H1 (cell line): ENCODE results near the gene ARMC9. TPM values are rescaled to one million over a fixed set of nuclear protein-coding genes. Genes with fewer than 3 reads are reported as not detected.

Source experiments
- CTCF ChIA-PET: fragments of 300-600 bp; sonication (Branson Sonifier 250); formaldehyde crosslinking; loops from one replicate; lab custom pipeline; 2021; ENCODE audit not compliant: partially characterized antibody; lab: Charles Lee
- POLR2A ChIA-PET: fragments of 300-600 bp; sonication (Branson Sonifier 250); formaldehyde crosslinking; loops from one replicate; lab custom pipeline; 2021; ENCODE audit warnings: inconsistent platforms; ENCODE audit not compliant: partially characterized antibody; lab: Charles Lee
- DNase-seq, 2 experiments: peaks; one replicate each; pipeline versions ENCODE4 v3.0.0 to v3.0.0-alpha.2; 2010 to 2022; ENCODE audit warnings: low spot score in 2 of 2, low read depth in 1 of 2, mixed read lengths in 1 of 2
- FAIRE-seq: peaks from 2 replicates; lab custom pipeline; 2011; peaks lifted over from hg19 to GRCh38; lab: Jason Lieb, UNC
- H2AFZ ChIP-seq: 2 replicates; pipeline ENCODE4 v1.8.1; 2012; ENCODE audit warnings: low read length, inconsistent platforms
- H2AK5ac ChIP-seq: 2 replicates; pipeline ENCODE4 v1.6.1; 2013; ENCODE audit warnings: low read depth, low read length
- H2BK120ac ChIP-seq: replicated peaks from 2 replicates; pipeline ENCODE3; 2013; ENCODE audit warnings: low read depth, low read length, inconsistent platforms
- H2BK12ac ChIP-seq: 2 replicates; pipeline ENCODE4 v1.6.1; 2013; ENCODE audit warnings: low read depth, low read length
- H2BK15ac ChIP-seq: 2 replicates; pipeline ENCODE4 v1.6.1; 2013; ENCODE audit warnings: low read length
- H2BK20ac ChIP-seq: 2 replicates; pipeline ENCODE4 v1.6.1; 2013; ENCODE audit warnings: low read length
- H2BK5ac ChIP-seq: 2 replicates; pipeline ENCODE4 v1.6.1; 2013; ENCODE audit warnings: low read depth, low read length
- H3K14ac ChIP-seq: 2 replicates; pipeline ENCODE4 v1.6.1; 2013; ENCODE audit warnings: inconsistent platforms; ENCODE audit not compliant: insufficient read length
- H3K18ac ChIP-seq: 2 replicates; pipeline ENCODE4 v1.6.1; 2013; ENCODE audit warnings: low read length; ENCODE audit errors: extremely low read depth
- H3K23ac ChIP-seq: 2 replicates; pipeline ENCODE4 v1.6.1; 2013; ENCODE audit warnings: inconsistent platforms; ENCODE audit not compliant: insufficient read length
- H3K23me2 ChIP-seq: 2 replicates; pipeline ENCODE4 v1.6.1; 2013; ENCODE audit warnings: low read depth, low read length
- H3K27ac ChIP-seq: 2 replicates; pipeline ENCODE4 v1.6.1; 2011; ENCODE audit warnings: low read depth, low read length, inconsistent platforms
- H3K27me3 ChIP-seq, 4 experiments: replicated peaks in 1 of 4; 1 replicate in 1 of 4; 2 replicates in 3 of 4; pipeline versions ENCODE4 v1.6.1 to v1.8.1; 2011 to 2013; ENCODE audit warnings: low read length in 3 of 4, mild to moderate bottlenecking in 3 of 4, inconsistent platforms in 2 of 4, mixed read lengths in 2 of 4, moderate library complexity in 1 of 4; ENCODE audit not compliant: control insufficient read depth in 3 of 4, insufficient read depth in 3 of 4; ENCODE audit errors: extremely low read depth in 1 of 4
- H3K36me3 ChIP-seq, 4 experiments: 2 replicates each; pipeline versions ENCODE4 v1.6.1 to v1.8.1; 2011 to 2013; ENCODE audit warnings: mild to moderate bottlenecking in 4 of 4, low read length in 3 of 4, moderate library complexity in 2 of 4, control low read depth in 1 of 4, inconsistent platforms in 1 of 4; ENCODE audit not compliant: insufficient read depth in 4 of 4, control insufficient read depth in 2 of 4
- H3K4ac ChIP-seq: replicated peaks from 2 replicates; pipeline ENCODE3; 2013; ENCODE audit warnings: low read length, low read depth, mixed read lengths, inconsistent platforms; ENCODE audit not compliant: insufficient read length
- H3K4me1 ChIP-seq, 4 experiments: replicated peaks in 1 of 4; 1 replicate in 1 of 4; 2 replicates in 3 of 4; pipeline versions ENCODE4 v1.6.1 to v1.8.1; 2011 to 2013; ENCODE audit warnings: low read length in 3 of 4, inconsistent platforms in 2 of 4, mixed read lengths in 1 of 4; ENCODE audit not compliant: insufficient read depth in 4 of 4, control insufficient read depth in 3 of 4
- H3K4me2 ChIP-seq, 2 experiments: 2 replicates each; pipeline versions ENCODE4 v1.6.1 to v1.8.1; 2011 to 2013; ENCODE audit warnings: low read depth in 2 of 2, low read length in 2 of 2, control low read depth in 1 of 2, inconsistent platforms in 1 of 2, mild to moderate bottlenecking in 1 of 2; ENCODE audit not compliant: insufficient read depth in 1 of 2
- H3K4me3 ChIP-seq, 4 experiments: fragments of 200-600, 300-600 bp in 1 of 4; sonication (generic), shearing (Covaris generic), sonication (Bioruptor Twin) in 1 of 4; 2 replicates each; pipeline versions ENCODE4 v1.5.1 to v1.8.1; 2011 to 2016; ENCODE audit warnings: low read length in 4 of 4, low read depth in 3 of 4, control low read depth in 2 of 4, inconsistent platforms in 2 of 4, mild to moderate bottlenecking in 2 of 4, mixed read lengths in 1 of 4, moderate library complexity in 1 of 4; ENCODE audit not compliant: insufficient read depth in 2 of 4; ENCODE audit errors: extremely low read depth in 1 of 4
- H3K56ac ChIP-seq: replicated peaks from 2 replicates; pipeline ENCODE3; 2013; ENCODE audit warnings: low read depth, mild to moderate bottlenecking, mixed read lengths, low read length, inconsistent platforms; ENCODE audit not compliant: insufficient read length
- H3K79me1 ChIP-seq: 2 replicates; pipeline ENCODE4 v1.6.1; 2013; ENCODE audit warnings: low read depth, low read length, control low read depth
- H3K79me2 ChIP-seq, 2 experiments: 2 replicates each; pipeline versions ENCODE4 v1.6.1 to v1.8.1; 2012 to 2013; ENCODE audit warnings: low read length in 2 of 2, mild to moderate bottlenecking in 2 of 2, inconsistent platforms in 1 of 2; ENCODE audit not compliant: insufficient read depth in 2 of 2, control insufficient read depth in 1 of 2
- H3K9ac ChIP-seq, 4 experiments: replicated peaks in 1 of 4; 1 replicate in 1 of 4; 2 replicates in 3 of 4; pipeline versions ENCODE4 v1.6.1 to v1.8.1; 2011 to 2013; ENCODE audit warnings: low read depth in 3 of 4, low read length in 3 of 4, control low read depth in 2 of 4, mild to moderate bottlenecking in 2 of 4, moderate library complexity in 2 of 4, inconsistent platforms in 1 of 4; ENCODE audit errors: extremely low read depth in 1 of 4
- H3K9me3 ChIP-seq, 2 experiments: 2 replicates each; pipeline versions ENCODE4 v1.6.1 to v1.8.1; 2012 to 2013; ENCODE audit warnings: mild to moderate bottlenecking in 2 of 2, moderate library complexity in 2 of 2, control low read depth in 1 of 2, inconsistent platforms in 1 of 2, low read depth in 1 of 2, low read length in 1 of 2, mixed read lengths in 1 of 2; ENCODE audit not compliant: insufficient read depth in 2 of 2
- H4K20me1 ChIP-seq, 2 experiments: replicated peaks in 1 of 2; 2 replicates each; pipeline versions ENCODE3 to v1.8.1; 2011 to 2013; ENCODE audit warnings: inconsistent platforms in 2 of 2, low read length in 2 of 2, mild to moderate bottlenecking in 1 of 2; ENCODE audit not compliant: insufficient read depth in 2 of 2, control insufficient read depth in 1 of 2
- H4K5ac ChIP-seq: 2 replicates; pipeline ENCODE4 v1.6.1; 2013; ENCODE audit warnings: low read length, low read depth, mixed read lengths, inconsistent platforms; ENCODE audit not compliant: insufficient read length
- H4K8ac ChIP-seq: 2 replicates; pipeline ENCODE4 v1.8.0; 2013; ENCODE audit warnings: mild to moderate bottlenecking, moderate library complexity, low read length, inconsistent platforms; ENCODE audit not compliant: insufficient read depth; ENCODE audit errors: extremely low read depth
- H4K91ac ChIP-seq: replicated peaks from 2 replicates; pipeline ENCODE3; 2013; ENCODE audit warnings: low read length, mixed read lengths, inconsistent platforms; ENCODE audit not compliant: insufficient read length
- ASH2L ChIP-seq: fragments of 200-600, 300-600 bp; sonication (generic); IDR thresholded peaks from one replicate; pipeline ENCODE4 v1.7.1; 2017; ENCODE audit warnings: low read length
- CHD1 ChIP-seq: IDR thresholded peaks from 2 replicates; pipeline ENCODE4 v1.6.1; 2012; ENCODE audit warnings: low read depth, low read length, improper control_type of control experiment
- CREB1 ChIP-seq: IDR thresholded peaks from 2 replicates; pipeline ENCODE4 v1.6.1; 2012; ENCODE audit warnings: inconsistent platforms
- EGR1 ChIP-seq: IDR thresholded peaks from 2 replicates; pipeline ENCODE4 v1.6.1; 2011; ENCODE audit warnings: low read depth, low read length, borderline replicate concordance
- EZH2 ChIP-seq: fragments of 200-600 bp; sonication (generic); IDR thresholded peaks from 2 replicates; pipeline ENCODE4 v1.7.1; 2012; ENCODE audit warnings: low read depth, mild to moderate bottlenecking, moderate library complexity, low read length, inconsistent platforms; ENCODE audit not compliant: severe bottlenecking
- HDAC6 ChIP-seq: IDR thresholded peaks from one replicate; pipeline ENCODE4 v1.7.1; 2012; ENCODE audit warnings: low read depth, mild to moderate bottlenecking, inconsistent platforms, low read length, moderate library complexity
- KDM1A ChIP-seq: fragments of 200-600, 300-600 bp; sonication (generic); IDR thresholded peaks from 2 replicates; pipeline ENCODE4 v1.7.1; 2016; ENCODE audit warnings: mild to moderate bottlenecking, low read length, borderline replicate concordance
- KDM5A ChIP-seq: fragments of 200-600 bp; IDR thresholded peaks from 2 replicates; pipeline ENCODE4 v1.7.1; 2012; ENCODE audit warnings: mild to moderate bottlenecking, low read length, inconsistent platforms, mixed read lengths
- MAFK ChIP-seq: IDR thresholded peaks from 2 replicates; pipeline ENCODE4 v1.6.1; 2012; ENCODE audit warnings: low read depth, mild to moderate bottlenecking, improper control_type of control experiment, low read length
- PHF8 ChIP-seq: fragments of 200-600 bp; sonication (generic); conservative IDR thresholded peaks from 2 replicates; pipeline ENCODE4 v1.7.1; 2012; ENCODE audit warnings: low read depth, mild to moderate bottlenecking, inconsistent platforms, low read length, moderate library complexity
- POU5F1 ChIP-seq: IDR thresholded peaks from 2 replicates; pipeline ENCODE4 v1.6.1; 2011; ENCODE audit warnings: low read depth, mild to moderate bottlenecking, low read length, moderate library complexity
- TAF1 ChIP-seq: IDR thresholded peaks from 2 replicates; pipeline ENCODE4 v1.6.1; 2011; ENCODE audit warnings: mild to moderate bottlenecking, low read depth, low read length
- YY1 ChIP-seq: IDR thresholded peaks from 2 replicates; pipeline ENCODE4 v1.6.1; 2011; ENCODE audit warnings: low read depth, mild to moderate bottlenecking, low read length
- WGBS, 2 experiments: shearing (Covaris generic) in 1 of 2; methylation state at CpG; one replicate each; pipeline versions ENCODE4 v1.1.6 to v1.1.7; 2013 to 2015; ENCODE audit warnings: low lambda C conversion rate in 2 of 2, mixed read lengths in 2 of 2, inconsistent platforms in 1 of 2, low coverage in 1 of 2, missing lambda C conversion rate in 1 of 2; ENCODE audit not compliant: insufficient replicate concordance in 2 of 2, insufficient coverage in 1 of 2, insufficient read length in 1 of 2; ENCODE audit errors: extremely low coverage in 1 of 2, missing lambda C conversion rate in 1 of 2; 5-methylcytosine and 5-hydroxymethylcytosine counted together
- polyA plus RNA-seq, 7 experiments: library from polyadenylated mRNA; depleted of rRNA in 3 of 7; stranded (reverse) in 5 of 7; unstranded in 2 of 7; fragments of >200 nt in 5 of 7; fragments of 200-250 nt in 2 of 7; gene quantifications; 1 replicate in 5 of 7; 2 replicates in 1 of 7; 4 replicates in 1 of 7; pipeline versions ENCODE4 v1.2.1 to v1.2.3, GENCODE V29; 2011 to 2013; ENCODE audit warnings: missing spikeins in 2 of 7, mixed read lengths in 2 of 7
- total RNA-seq: library from RNA; stranded (reverse); fragmentation: NEBNext Ultra II Directional; extraction: Animal tissue kit (Norgen Biotek cat#: 25700); gene quantifications from 2 replicates; pipeline ENCODE4 v1.2.1, GENCODE V29; 2021
- TF ChIP-seq, protein P1 (sequence below): IDR thresholded peaks from 2 replicates; pipeline ENCODE4 v1.6.1; 2011; ENCODE audit warnings: low read depth, mild to moderate bottlenecking, low read length; ENCODE audit not compliant: insufficient read depth

The ARMC9 gene
- total and polyA plus RNA-seq, 2 of the 8 experiments (the other 6 are each of a cell fraction or from before 2014, with no cell fraction given) = 23.2 to 36.1 TPM

DNA sequence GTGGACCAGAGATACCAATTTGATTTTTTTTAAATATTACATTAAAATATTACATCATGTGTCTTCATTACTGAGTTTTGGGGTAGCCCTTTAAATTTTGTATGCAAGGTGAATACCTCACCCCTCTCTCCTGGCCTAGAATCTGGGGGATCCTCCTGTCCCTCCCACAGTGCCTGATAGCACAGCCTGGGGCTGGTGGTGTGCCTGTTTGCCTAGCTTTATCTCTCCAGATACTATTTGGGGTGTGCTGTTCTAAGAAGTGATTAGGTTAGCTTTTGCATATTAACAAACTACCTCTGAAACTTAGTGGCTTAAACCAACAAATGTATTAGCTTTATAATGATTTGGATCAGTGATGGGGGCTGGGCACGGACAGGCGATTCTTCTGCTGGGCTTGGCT is 176.3 kb downstream of the ARMC9 start:
- Histone ChIP-seq H3K4ac (peak overlapping the region; percentile 11), H4K91ac (peak overlapping the region; percentile 91), H3K27ac (no peak overlapping the region), H2BK20ac (peak overlapping the region; percentile 91; the same call in 1 of the 2 replicates), H3K4me1 (peaks cover 4 to 42% (median 30%) of the 10 kb centered on the region in 4 experiments), H4K8ac (no peak overlapping the region), H3K14ac (no peak overlapping the region), H3K9ac (no peak overlapping the region), H3K4me2 (no peak overlapping the region), H3K4me3 (no peak overlapping the region), H2BK5ac (peak overlapping the region; percentile 80; the same call in 1 of the 2 replicates), H4K20me1 (no peaks in the 10 kb centered on the region), H3K18ac (peak overlapping the region; percentile 89; the same call in 1 of the 2 replicates), H3K79me1 (no peaks in the 10 kb centered on the region), H4K5ac (no peak overlapping the region), H3K27me3 (no peaks in the 10 kb centered on the region; a peak in 2 of 7 replicates), H3K36me3 (no peaks in the 10 kb centered on the region), H2BK120ac (peak overlapping the region; percentile 77), H3K23me2 (0 out of 2 replicates have a peak, but pooled peaks cover 4% of the 10 kb centered on the region), H2AK5ac (0 out of 2 replicates have a peak overlapping the region, but pooled peaks have one; percentile 79), H3K79me2 (no peaks in the 10 kb centered on the region), H3K23ac (no peak overlapping the region), H2AFZ (no peak overlapping the region), H2BK15ac (no peak overlapping the region), H2BK12ac (peak overlapping the region; percentile 62; the same call in 1 of the 2 replicates), H3K56ac (no peak overlapping the region), H3K9me3 (no peaks in the 10 kb centered on the region)
- FAIRE-seq (no peak), DNase-seq (no peak)
- ChIA-PET POLR2A (interaction anchor here (1.0 to 3.0 kb wide), 5 partner anchors 19 to 90 kb away, joined by 3 to 11 read pairs (median 5); partner anchors contain the start of gene NCL), CTCF (interaction anchor here (1.0 to 26.8 kb wide), 9 partner anchors 9 to 147 kb away, joined by 3 to 617 read pairs (median 4); partner anchors contain the start of gene B3GNT7)
- 78% methylated on average over 2 of the region's 2 CpGs; no CpG with 5 or more reads in 1 of the 2 experiments for WGBS, 2 experiments
- TF ChIP-seq, protein P1, sequence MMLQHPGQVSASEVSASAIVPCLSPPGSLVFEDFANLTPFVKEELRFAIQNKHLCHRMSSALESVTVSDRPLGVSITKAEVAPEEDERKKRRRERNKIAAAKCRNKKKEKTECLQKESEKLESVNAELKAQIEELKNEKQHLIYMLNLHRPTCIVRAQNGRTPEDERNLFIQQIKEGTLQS = no peak
- TF ChIP-seq ASH2L (no peak), YY1 (no peak), EGR1 (no peak), EZH2 (no peak), TAF1 (no peak), MAFK (no peak), KDM5A (no peak), HDAC6 (no peak), POU5F1 (no peak), KDM1A (no peak), CHD1 (no peak), PHF8 (no peak), CREB1 (no peak)
